Stimulated activated CD8-positive, alpha-beta memory T cell treated with anti-CD3 and anti-CD28 coated beads, Interleukin-4, amount 100 ng/mL, for 4 hours (primary cell): ENCODE measurements around the gene USP54.

ENCODE experiments used
- DNase-seq, 2 donors: peaks; one replicate each; pipeline ENCODE4 v3.0.0-alpha.2; 2020; ENCODE audit warnings: low read depth in 2 of 2, low spot score in 1 of 2

USP54 gene

GRCh38 chr10:73478636-73479035 is 112.5 kb downstream of the USP54 start:
- no peak for DNase-seq

GRCh38 chr10:73471226-73471625 is 119.9 kb downstream of the USP54 start:
- no peak for DNase-seq

- no peak for DNase-seq
Observed at GRCh38 chr10:73469579-73469978, 121.6 kb downstream of the USP54 start.

GRCh38 chr10:73467206-73467605 is 123.9 kb downstream of the USP54 start:
- no peak for DNase-seq

- DNase-seq: no peak
Observed at GRCh38 chr10:73465978-73466726, 125.0 kb downstream of the USP54 start.

GRCh38 chr10:73460897-73461296 is 130.2 kb downstream of the USP54 start:
- no peak for DNase-seq

GRCh38 chr10:73459683-73460314 is 131.3 kb downstream of the USP54 start:
- no peak for DNase-seq

- DNase-seq: no peak
Observed at GRCh38 chr10:73456187-73456890, 134.8 kb downstream of the USP54 start.

- no peak for DNase-seq
Observed at GRCh38 chr10:73449113-73449512, 142.0 kb downstream of the USP54 start.

GRCh38 chr10:73448384-73448783 is 142.8 kb downstream of the USP54 start:
- no peak for DNase-seq
